ENCODE measurements around the gene UBE2G2.

UBE2G2 gene

DNA sequence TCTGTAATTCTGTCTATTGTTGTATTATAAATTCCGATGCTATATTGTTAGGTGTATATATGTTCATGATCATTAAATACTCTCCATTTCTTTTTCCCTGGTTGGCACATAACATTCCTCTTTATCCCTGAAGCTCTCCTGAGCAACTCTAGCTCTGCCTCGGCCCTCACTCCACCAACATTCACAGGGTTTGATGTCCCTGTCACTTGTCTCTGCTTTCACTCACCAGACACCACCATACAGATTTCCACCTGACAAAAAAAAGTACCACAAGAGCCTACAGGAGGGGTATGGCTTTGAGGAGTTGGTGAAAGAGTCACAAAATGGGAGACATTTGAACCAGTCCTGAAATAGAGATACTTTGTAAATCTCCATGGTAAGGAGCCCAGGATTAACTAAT, 81.5 kb downstream of the UBE2G2 start:
- H3K4me3 ChIP-seq (ENCODE audit: insufficient read length, low read depth), result no peak overlapping the region
- no peaks in the 10 kb centered on the region for H3K36me3 ChIP-seq (ENCODE audit: insufficient read depth, insufficient read length, low read length)
- H3K9ac ChIP-seq (ENCODE audit: insufficient read length, low read depth), result no peak overlapping the region
- H3K9me3 ChIP-seq (ENCODE audit: insufficient read depth, low read length), result 0 out of 2 replicates have a peak, but pooled peaks cover 3% of the 10 kb centered on the region
- TF ChIP-seq YY1 (IDR thresholded peaks at IDR 0.05; ENCODE audit: insufficient read depth, insufficient read length), result no peak
- no peak for TF ChIP-seq ZNF274 (IDR thresholded peaks at IDR 0.05; ENCODE audit: low read depth, low read length)
- no peak for TF ChIP-seq SUZ12 (IDR thresholded peaks at IDR 0.05; ENCODE audit: extremely low read depth, insufficient read depth, insufficient read length)
- H3K27me3 ChIP-seq (ENCODE audit: insufficient read depth, insufficient read length), result peaks cover 50% of the 10 kb centered on the region
- peaks cover 11% of the 10 kb centered on the region for H3K4me1 ChIP-seq (ENCODE audit: insufficient read depth, insufficient read length)
- DNase-seq (ENCODE audit: low read depth, low spot score), result no peak

Measured in NT2/D1 (cell line).